Endometrium (tissue), 2 donors: Measurements from ENCODE around the gene NAALADL1.

Source experiments
- FAIRE-seq: peaks from 2 replicates; lab custom pipeline; 2012; peaks lifted over from hg19 to GRCh38; lab: Jason Lieb, UNC
- donor health status: control.
- donor health status: control.

The NAALADL1 gene

GRCh38 chr11:65083134-65083833 lies 24.9 kb upstream of the NAALADL1 start:
- FAIRE-seq: no peak

- no peak for FAIRE-seq
Measured at GRCh38 chr11:65078786-65079342, 20.5 kb upstream of the NAALADL1 start.

GRCh38 chr11:65078151-65078550 lies 19.8 kb upstream of the NAALADL1 start:
- no peak for FAIRE-seq

DNA sequence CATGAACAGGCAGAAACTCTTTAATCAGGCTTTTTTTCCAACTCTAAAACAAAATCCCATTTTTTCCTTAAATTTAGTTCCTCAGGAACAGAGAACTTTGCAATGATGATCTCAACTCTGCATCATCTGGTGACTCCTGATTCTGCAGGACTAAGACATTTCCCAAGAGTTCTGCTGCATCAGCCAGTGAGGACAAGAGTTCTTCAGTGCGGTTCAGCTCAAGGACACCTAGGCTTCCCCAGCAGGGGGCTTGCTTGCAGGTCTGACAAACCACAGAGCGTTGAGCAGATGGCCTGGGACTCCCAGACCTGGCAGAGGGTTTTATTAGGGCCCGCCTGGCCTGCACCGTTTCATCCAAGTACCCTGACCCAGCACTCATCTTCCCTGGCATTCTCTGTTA lies 19.1 kb upstream of the NAALADL1 start:
- FAIRE-seq: no peak

DNA sequence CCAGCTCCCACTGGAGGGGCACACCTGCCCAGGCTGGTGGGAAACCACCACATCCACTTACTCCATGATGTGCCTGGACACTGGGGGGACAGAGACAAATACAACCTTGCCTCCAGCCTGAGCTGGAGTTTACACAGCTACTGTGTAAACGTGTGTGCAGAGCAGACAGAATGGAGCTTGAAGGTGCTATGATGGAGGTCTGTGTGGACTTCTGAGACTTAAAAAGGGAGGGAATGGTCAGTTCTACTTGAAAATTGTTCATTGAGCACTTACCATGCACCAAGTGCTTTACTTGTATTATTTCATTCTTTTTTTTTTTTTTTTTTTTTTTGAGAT lies 14.2 kb upstream of the NAALADL1 start:
- FAIRE-seq: no peak

GRCh38 chr11:65071907-65072630 lies 13.7 kb upstream of the NAALADL1 start:
- FAIRE-seq: no peak

GRCh38 chr11:65069217-65069616 lies 10.9 kb upstream of the NAALADL1 start:
- no peak for FAIRE-seq

- no peak for FAIRE-seq
Measured at GRCh38 chr11:65067446-65067845, 9.1 kb upstream of the NAALADL1 start.

DNA sequence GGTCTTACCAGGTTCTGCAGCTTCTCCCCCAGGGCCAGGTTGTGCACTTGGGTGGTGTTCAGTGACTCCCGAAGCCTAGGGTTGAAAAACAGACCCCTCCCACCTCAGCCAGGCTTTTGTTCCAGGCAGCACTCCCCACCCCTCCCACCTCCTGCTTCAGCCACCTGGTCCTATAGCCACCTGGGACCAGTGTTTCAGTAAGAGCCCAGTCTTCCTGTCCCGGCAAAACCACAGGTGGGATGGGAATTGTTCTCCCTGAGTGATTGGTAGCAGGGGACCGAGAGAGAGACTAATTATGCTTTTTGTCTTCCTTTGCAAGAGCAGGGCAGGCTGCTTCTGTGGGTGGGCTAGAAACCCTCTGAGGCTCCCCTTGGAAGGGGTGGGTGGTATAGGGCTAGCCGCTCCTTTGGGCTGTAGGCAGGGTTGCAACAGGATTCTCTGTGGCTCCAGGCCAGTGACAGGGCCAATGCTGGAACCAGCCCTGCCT lies 8.5 kb upstream of the NAALADL1 start:
- FAIRE-seq: no peak

DNA sequence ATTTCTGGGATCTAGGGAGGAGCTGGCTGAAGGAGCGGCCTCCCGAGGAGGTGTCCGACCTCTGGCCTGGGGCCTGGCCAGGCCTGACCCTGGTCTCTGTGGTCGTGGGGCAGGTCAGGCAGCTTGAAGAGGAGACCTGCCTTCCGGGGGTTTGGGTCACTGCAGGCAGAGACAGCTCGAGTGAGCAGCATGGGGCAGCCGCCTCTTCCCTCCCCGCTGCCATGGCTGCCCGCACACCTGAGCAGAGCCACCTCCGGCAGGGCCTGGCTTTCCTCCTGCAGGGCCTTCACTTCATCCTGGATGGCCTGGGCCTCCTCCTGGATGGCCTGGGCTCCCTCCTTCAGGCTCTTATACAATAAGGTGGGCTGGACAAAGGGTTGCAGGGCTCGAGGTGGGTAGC lies 8.0 kb upstream of the NAALADL1 start:
- FAIRE-seq: no peak

- FAIRE-seq: no peak
Measured at GRCh38 chr11:65065851-65066250, 7.5 kb upstream of the NAALADL1 start.

- FAIRE-seq: no peak
Measured at GRCh38 chr11:65064847-65065240, 6.5 kb upstream of the NAALADL1 start.

DNA sequence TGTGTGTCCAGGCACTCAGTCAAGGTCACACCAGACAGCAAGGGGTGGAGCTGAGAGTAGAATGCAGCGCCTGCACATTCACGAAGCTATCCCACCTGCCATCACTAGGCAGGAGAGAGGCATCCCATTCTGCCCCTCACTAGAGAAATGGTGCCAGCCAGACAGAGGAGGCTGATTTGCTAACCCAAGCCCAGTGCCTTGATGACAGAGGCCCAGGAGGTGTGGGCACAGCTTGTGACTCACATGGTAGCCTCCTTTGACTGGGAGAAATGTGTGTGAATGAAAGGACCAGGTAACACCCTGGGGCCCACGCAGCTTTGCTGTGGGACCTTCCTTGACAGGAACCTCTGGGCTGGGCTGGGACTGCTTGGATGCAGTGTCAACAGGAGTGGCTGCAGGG lies 5.2 kb upstream of the NAALADL1 start:
- FAIRE-seq: no peak

GRCh38 chr11:65060913-65061408 lies 2.6 kb upstream of the NAALADL1 start:
- no peak for FAIRE-seq

DNA sequence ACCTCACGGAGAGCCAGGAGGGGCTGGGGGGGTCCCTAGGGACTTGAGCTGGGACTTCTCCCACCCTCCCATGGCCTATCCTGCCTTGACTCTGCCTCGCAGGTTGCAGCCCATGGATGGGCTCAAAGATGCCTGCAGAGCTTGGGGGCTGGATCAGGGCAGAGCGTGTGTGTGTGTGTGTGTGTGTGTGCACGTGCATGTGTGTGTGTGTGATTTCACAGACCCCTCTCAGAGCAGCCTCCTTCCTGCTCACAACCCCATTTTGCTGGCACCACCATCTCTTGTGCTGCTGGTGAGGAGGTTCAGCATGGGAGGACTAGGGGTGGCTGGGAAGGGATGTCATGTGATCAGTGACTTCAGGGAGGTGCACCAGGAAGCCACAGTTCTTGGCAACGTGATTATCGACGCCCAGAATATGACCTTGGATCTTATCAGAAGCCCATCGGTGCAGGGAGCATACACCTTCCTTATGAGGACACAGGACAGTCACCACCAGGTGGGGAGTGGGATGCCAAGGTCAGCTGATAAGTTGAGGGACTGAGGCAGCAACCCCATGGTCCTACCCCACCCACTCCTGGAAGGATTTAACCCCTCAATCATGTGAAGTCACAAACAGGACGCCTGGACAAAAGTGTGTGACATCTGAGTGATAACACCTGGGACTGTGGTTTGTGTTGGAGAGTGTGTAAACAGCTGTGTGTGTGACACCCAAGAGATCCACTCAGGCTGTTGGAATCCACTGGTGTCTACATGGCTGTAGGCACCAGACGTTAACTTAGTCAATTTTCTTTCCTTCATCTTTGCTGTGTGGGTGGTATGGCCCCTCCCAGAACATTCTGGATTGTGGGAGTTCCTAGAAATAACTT lies 1.8 kb upstream of the NAALADL1 start:
- FAIRE-seq: no peak

DNA sequence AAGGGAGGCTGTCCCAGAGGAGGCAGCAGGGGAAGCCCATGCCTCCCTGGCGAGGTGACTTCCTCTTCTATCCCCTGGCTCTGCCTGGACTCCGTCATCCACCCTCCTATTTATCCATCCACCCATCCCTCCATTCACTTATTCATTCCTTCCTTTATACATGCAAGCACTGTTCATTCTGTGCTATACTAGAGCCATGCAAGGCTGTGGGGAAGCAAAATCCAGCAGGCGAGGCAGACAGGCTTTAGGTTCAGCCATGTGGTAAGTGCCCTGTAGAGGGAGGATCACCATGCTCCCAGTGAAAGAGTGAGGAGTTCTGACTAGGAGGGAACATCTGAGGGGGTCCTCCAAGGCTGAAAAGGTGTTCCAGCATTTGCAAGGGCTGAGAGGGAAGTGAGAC lies 1.2 kb upstream of the NAALADL1 start:
- FAIRE-seq: no peak

DNA sequence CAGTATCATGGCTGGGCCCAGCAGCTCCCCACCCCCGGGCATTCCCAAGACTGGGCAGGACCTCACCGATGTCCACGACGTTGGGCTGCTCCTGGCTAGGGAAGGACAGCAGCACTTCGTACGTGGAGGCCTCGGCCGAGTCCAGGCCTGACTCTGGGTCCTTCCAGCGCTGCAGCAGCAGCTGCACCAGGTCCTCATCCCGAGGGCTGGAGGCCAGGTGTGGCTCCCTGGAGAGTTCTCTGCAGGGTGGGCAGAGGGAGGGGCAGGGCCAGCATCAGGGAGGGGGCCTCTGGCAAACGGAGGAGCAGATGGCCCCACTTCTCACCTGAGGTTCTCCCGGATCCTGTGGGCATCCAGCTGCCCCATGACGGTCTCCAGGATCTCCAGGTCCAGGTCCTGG lies 341 bp downstream of the NAALADL1 start:
- no peak for FAIRE-seq

DNA sequence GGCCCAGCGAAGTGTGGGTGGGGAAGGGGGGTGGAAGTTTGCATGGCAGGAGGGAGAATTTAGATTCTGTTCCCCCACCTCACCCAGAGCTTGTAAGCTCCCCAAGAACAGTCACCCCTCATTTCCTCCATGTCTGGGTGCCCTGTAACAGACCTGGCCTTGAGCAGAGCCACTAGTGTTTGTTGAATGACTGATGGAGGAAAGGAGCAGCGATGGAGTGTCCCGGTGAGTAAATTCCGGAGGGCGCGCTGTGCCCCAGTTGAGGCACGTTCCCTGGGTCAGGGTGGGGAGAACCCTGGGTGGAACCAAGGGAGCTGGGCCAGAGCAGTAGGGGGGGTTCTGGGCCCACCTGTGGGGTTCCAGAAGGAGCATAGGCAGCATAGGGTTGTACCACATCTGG lies 827 bp downstream of the NAALADL1 start:
- FAIRE-seq: no peak

GRCh38 chr11:65056999-65057398 lies 1.4 kb downstream of the NAALADL1 start:
- no peak for FAIRE-seq

GRCh38 chr11:65055538-65055937 lies 2.8 kb downstream of the NAALADL1 start:
- FAIRE-seq: no peak

DNA sequence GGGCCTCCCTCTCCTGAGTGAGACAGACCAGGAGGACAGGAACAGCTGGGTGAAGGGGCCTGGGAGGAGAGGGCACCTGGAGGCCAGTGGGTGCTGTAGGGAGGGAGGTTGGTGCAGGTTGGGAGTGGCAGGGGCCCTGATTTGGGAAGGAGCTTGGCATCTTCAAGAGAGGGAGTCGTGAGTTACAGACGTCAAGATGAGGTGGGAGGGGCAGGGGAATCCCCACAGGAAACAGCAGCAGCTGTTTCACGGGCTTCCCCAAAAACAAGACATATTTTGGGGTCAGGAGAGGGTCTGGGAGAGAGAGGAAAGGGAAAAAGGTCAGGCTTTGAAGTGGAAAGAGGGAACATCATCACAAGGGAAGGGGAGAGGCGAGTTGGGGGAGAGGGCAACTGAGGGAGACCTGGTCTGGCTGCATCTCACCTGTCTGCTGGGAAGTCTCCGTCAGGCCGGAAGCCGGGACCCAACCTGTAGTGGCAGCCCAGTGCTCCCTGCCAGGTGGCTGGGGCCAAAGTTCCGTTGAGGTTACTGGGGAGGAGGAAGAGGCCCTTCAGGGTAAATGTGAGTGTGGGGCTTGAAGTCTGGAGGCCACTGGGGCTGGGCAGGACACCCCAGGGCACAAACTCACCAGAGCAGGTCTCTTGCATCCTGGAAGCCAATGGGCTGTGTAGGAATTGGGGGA lies 4.4 kb downstream of the NAALADL1 start:
- FAIRE-seq: no peak

- FAIRE-seq: no peak
Measured at GRCh38 chr11:65051398-65051858, 6.9 kb downstream of the NAALADL1 start.
